ENCODE results near the gene KIRREL2. TPM values are rescaled to one million over a fixed set of nuclear protein-coding genes. Genes with fewer than 3 reads are reported as not detected.
A peak's percentile ranks its signal among the peaks of the same experiment; 100 is the strongest.

The KIRREL2 gene
- total and polyA plus RNA-seq, 9 of the 15 experiments (the other 6 are each of a cell fraction or from before 2014, with no cell fraction given), result 0.01 to 0.12 (median 0.09) TPM; not detected in 4

DNA sequence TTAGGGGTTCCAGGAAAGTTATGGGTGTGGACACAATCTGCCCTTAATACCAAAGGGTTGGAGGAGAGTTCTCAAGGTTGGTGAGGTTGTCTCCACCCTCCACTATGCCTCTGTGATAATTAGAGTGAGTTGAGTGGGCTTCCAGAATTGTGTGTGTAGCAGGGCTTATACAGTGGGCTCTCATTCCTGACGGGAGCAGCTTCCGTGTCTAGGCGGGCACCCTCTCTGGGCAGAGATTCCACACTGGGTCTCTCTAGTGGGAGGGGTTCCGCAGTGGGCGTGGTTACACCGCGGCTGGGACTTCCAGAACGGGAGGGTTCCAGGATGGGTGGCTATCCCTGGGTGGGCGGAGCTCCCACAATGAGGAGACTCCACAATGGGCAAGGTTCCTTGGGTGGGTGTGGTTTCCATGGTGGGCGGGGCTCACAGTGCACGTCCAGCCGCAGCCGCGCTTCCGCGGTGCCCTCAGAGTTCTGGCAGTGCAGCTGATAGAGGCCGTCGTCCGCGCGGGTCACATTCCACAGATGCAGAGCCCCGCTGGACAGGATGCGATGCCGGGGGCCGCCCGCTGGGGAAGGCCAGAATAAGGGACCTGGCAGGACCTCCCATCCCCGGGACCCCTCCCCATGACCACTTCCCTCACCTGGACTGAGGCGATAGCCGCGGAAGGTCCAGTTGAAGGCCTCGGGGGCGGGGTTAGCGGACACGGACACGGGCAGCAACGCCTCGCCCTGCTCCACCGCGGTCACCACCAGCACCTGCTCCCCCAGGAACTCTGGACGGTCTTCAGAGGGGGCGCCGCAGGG, 12.8 kb upstream of the KIRREL2 start (continued):
- TF ChIP-seq, protein P1, sequence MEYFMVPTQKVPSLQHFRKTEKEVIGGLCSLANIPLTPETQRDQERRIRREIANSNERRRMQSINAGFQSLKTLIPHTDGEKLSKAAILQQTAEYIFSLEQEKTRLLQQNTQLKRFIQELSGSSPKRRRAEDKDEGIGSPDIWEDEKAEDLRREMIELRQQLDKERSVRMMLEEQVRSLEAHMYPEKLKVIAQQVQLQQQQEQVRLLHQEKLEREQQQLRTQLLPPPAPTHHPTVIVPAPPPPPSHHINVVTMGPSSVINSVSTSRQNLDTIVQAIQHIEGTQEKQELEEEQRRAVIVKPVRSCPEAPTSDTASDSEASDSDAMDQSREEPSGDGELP (CRISPR knock-in tag; IDR thresholded peaks at IDR 0.05; ENCODE audit: borderline replicate concordance), result peak; percentile 74
- TF ChIP-seq POU5F1 (IDR thresholded peaks at IDR 0.05; ENCODE audit: borderline replicate concordance, low read depth, low read length, partially characterized antibody) (no peak), TAL1 (IDR thresholded peaks at IDR 0.05) (no peak), CTBP1 (IDR thresholded peaks at IDR 0.05; ENCODE audit: borderline replicate concordance) (0 out of 2 replicates have a peak, but pooled peaks have one; percentile 43)

DNA sequence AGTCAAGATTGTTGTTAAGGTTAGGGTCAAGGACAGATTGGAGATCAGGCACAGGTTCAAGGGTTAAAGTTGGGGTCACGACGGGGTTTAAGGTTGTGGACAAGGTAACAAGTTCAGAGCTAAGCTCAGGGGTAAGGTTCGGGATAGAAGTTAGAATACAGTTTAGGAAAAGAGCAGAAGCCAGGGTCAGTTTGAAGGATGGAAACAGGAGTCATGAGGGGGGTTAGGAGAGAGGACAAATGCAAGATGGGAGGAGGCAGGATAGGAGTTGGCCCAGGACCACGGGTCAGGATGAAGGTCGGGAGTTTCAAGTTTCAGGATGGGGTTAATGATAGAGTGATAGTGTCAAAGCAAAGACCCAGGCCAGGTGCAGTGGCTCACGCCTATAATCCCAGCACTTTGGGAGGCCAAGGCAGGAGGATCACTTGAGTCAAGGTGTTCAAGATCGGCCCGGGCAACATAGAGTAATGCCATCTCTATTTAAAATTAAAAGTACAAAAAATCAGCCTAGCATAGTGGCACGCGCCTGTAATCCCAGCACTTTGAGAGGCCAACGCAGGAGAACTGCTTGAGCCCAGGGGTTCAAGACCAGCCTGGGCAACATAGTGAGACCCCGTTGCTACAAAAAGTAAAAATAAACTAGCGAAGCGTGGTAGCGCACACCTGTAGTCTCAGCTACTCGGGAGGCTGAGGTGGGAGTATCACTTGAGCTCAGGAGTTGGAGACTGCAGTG, 12.1 kb upstream of the KIRREL2 start:
- Histone ChIP-seq H3K9ac (ENCODE audit: insufficient read depth in 1 of 2, low read depth in 2 of 2, low read length in 2 of 2) (peak overlapping the region in 1 of 2 experiments; percentile 45; a peak in 1 of 4 replicates), H3K4me3 (peak overlapping the region; percentile 30), H2AFZ (ENCODE audit: low read depth, low read length) (peak overlapping the region; percentile 72), H3K79me2 (ENCODE audit: control insufficient read depth, insufficient read depth, low read length) (no peaks in the 10 kb centered on the region), H4K20me1 (replicated peaks; ENCODE audit: control insufficient read depth, insufficient read depth, low read length) (peaks cover 10% of the 10 kb centered on the region), H3K9me1 (ENCODE audit: control insufficient read depth, insufficient read depth, low read length) (peaks cover 8% of the 10 kb centered on the region), H3K9me3 (replicated peaks; ENCODE audit: control insufficient read depth, insufficient read depth, low read depth, low read length) (no peaks in the 10 kb centered on the region), H3K27me3 (ENCODE audit: control insufficient read depth in 2 of 2, insufficient read depth in 2 of 2, low read length in 2 of 2) (peaks cover 30 to 49% of the 10 kb centered on the region in 2 experiments), H3K36me3 (ENCODE audit: control insufficient read depth, insufficient read depth, low read length) (no peaks in the 10 kb centered on the region), H3K4me1 (replicated peaks in 1 of 2; ENCODE audit: control insufficient read depth in 2 of 2, insufficient read depth in 2 of 2, low read length in 2 of 2) (peaks cover 9 to 27% of the 10 kb centered on the region in 2 experiments), H3K4me2 (ENCODE audit: insufficient read depth, low read length) (peak overlapping the region; percentile 81), H3K27ac (ENCODE audit: extremely low read depth, low read depth, low read length) (no peak overlapping the region; the same call in 2 of the 3 replicates)
- ChIA-PET CTCF (ENCODE audit: low intra/inter-chr PET ratio) (interaction anchor here (0.8 kb wide), 1 partner anchor 102 kb away, joined by 3 read pairs; no protein-coding TSS in a partner anchor), POLR2A (interaction anchor here (0.6 to 1.7 kb wide), 5 partner anchors 16 to 170 kb away, joined by 3 to 5 read pairs (median 3); partner anchors contain the start of gene ALKBH6)
- no TSS peak for BruUV-seq (replicated peaks)
- peak; percentile 15 for FAIRE-seq
- DNase-seq (ENCODE audit: extremely low read depth in 1 of 4, low spot score in 3 of 4), result no peak
- peak; percentile 30 for ATAC-seq
- WGBS (ENCODE audit: insufficient coverage, low coverage, missing lambda C conversion rate), result 36% methylated on average over 16 of the region's 16 CpGs
- in situ Hi-C loops (cut with MboI) (no loop called here), intact Hi-C loops (cut with micrococcal nuclease) (no loop called here)
- TF ChIP-seq ZEB2 (IDR thresholded peaks at IDR 0.05), result no peak
- TF ChIP-seq, protein P2, sequence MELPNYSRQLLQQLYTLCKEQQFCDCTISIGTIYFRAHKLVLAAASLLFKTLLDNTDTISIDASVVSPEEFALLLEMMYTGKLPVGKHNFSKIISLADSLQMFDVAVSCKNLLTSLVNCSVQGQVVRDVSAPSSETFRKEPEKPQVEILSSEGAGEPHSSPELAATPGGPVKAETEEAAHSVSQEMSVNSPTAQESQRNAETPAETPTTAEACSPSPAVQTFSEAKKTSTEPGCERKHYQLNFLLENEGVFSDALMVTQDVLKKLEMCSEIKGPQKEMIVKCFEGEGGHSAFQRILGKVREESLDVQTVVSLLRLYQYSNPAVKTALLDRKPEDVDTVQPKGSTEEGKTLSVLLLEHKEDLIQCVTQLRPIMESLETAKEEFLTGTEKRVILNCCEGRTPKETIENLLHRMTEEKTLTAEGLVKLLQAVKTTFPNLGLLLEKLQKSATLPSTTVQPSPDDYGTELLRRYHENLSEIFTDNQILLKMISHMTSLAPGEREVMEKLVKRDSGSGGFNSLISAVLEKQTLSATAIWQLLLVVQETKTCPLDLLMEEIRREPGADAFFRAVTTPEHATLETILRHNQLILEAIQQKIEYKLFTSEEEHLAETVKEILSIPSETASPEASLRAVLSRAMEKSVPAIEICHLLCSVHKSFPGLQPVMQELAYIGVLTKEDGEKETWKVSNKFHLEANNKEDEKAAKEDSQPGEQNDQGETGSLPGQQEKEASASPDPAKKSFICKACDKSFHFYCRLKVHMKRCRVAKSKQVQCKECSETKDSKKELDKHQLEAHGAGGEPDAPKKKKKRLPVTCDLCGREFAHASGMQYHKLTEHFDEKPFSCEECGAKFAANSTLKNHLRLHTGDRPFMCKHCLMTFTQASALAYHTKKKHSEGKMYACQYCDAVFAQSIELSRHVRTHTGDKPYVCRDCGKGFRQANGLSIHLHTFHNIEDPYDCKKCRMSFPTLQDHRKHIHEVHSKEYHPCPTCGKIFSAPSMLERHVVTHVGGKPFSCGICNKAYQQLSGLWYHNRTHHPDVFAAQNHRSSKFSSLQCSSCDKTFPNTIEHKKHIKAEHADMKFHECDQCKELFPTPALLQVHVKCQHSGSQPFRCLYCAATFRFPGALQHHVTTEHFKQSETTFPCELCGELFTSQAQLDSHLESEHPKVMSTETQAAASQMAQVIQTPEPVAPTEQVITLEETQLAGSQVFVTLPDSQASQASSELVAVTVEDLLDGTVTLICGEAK (IDR thresholded peaks at IDR 0.05), result 0 out of 2 replicates have a peak, but pooled peaks have one; percentile 9
- TF ChIP-seq, protein P2 (CRISPR knock-in tag; IDR thresholded peaks at IDR 0.05), result no peak
- TF ChIP-seq MEIS2 (IDR thresholded peaks at IDR 0.05; ENCODE audit: partially characterized antibody), result no peak
